ENCODE results near the gene GAL3ST1. TPM values are rescaled to one million over a fixed set of nuclear protein-coding genes. Genes with fewer than 3 reads are reported as not detected.

The GAL3ST1 gene
- total RNA-seq, 8 experiments from 2014 or later: 0.91 to 2.9 (median 1.7) TPM; not detected in 2

- ATAC-seq (replicated peaks in 6 of 8): peak in 1 of 8 experiments; percentile 29
- H3K4me3 ChIP-seq: no peak overlapping the region
- in situ Hi-C loops (cut with MboI; ENCODE audit: low pct_unique_long_range_greater_than_20kb in 2 of 9, low sequenced_read_pairs in 9 of 9, unreplicated experiment in 9 of 9): no loop called here
- H3K27ac ChIP-seq: no peak overlapping the region
- H3K4me1 ChIP-seq (replicated peaks in 1 of 2): no peaks in the 10 kb centered on the region
- 0 to 82% (median 65%) methylated on average over 1 to 8 of the region's 9 CpGs; no CpG with 5 or more reads in 2 of the 10 experiments for WGBS, 10 experiments
Measured at GRCh38 chr22:30537083-30537731, 37.3 kb downstream of the GAL3ST1 start.

DNA sequence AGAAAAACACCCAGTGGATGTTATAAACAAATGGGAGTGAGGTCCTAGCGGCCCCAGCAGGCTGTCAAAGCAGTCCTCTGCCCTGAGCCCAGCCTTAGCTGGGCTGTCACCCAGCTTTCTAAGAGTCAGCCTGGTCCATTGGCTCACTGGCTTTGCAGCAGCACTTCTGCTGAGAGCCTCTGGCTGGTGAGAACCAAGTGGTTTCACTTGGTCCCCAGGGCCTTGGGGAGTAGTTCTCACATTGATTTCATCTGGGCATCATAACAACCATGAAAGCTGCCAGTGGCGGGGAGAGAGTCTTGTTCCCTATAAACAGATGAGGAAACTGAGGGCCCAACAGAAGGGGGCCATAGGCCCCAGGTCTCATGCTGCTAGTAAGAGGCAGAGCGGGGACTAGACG, 39.3 kb downstream of the GAL3ST1 start:
- WGBS, 10 experiments: 0 to 100% (median 85%) methylated on average over 1 to 3 of the region's 4 CpGs; no CpG with 5 or more reads in 3 of the 10 experiments
- Histone ChIP-seq H3K27ac (no peak overlapping the region), H3K4me1 (replicated peaks in 1 of 2) (no peaks in the 10 kb centered on the region), H3K4me3 (no peak overlapping the region)
- ATAC-seq (replicated peaks in 6 of 8): no peak
- in situ Hi-C loops (cut with MboI; ENCODE audit: low pct_unique_long_range_greater_than_20kb in 2 of 9, low sequenced_read_pairs in 9 of 9, unreplicated experiment in 9 of 9): no loop called here

- WGBS, 10 experiments: 80 to 100% (median 88%) methylated on average over 1 to 3 of the region's 17 CpGs; no CpG with 5 or more reads in 5 of the 10 experiments
- ATAC-seq (replicated peaks in 6 of 8): no peak
- no peaks in the 10 kb centered on the region for H3K4me1 ChIP-seq (replicated peaks in 1 of 2)
- in situ Hi-C loops (cut with MboI; ENCODE audit: low pct_unique_long_range_greater_than_20kb in 2 of 9, low sequenced_read_pairs in 9 of 9, unreplicated experiment in 9 of 9): no loop called here
- H3K4me3 ChIP-seq: no peak overlapping the region
- H3K27ac ChIP-seq: no peak overlapping the region
Measured at GRCh38 chr22:30531651-30532608, 42.5 kb downstream of the GAL3ST1 start.

- no peak overlapping the region for H3K4me3 ChIP-seq
- no peaks in the 10 kb centered on the region for H3K4me1 ChIP-seq (replicated peaks in 1 of 2)
- WGBS, 10 experiments: 0 to 90% (median 73%) methylated on average over 1 to 4 of the region's 4 CpGs; no CpG with 5 or more reads in 2 of the 10 experiments
- H3K27ac ChIP-seq: no peak overlapping the region
- in situ Hi-C loops (cut with MboI; ENCODE audit: low pct_unique_long_range_greater_than_20kb in 2 of 9, low sequenced_read_pairs in 9 of 9, unreplicated experiment in 9 of 9): no loop called here
- ATAC-seq (replicated peaks in 6 of 8): no peak
Measured at GRCh38 chr22:30526656-30527055, 47.8 kb downstream of the GAL3ST1 start.

DNA sequence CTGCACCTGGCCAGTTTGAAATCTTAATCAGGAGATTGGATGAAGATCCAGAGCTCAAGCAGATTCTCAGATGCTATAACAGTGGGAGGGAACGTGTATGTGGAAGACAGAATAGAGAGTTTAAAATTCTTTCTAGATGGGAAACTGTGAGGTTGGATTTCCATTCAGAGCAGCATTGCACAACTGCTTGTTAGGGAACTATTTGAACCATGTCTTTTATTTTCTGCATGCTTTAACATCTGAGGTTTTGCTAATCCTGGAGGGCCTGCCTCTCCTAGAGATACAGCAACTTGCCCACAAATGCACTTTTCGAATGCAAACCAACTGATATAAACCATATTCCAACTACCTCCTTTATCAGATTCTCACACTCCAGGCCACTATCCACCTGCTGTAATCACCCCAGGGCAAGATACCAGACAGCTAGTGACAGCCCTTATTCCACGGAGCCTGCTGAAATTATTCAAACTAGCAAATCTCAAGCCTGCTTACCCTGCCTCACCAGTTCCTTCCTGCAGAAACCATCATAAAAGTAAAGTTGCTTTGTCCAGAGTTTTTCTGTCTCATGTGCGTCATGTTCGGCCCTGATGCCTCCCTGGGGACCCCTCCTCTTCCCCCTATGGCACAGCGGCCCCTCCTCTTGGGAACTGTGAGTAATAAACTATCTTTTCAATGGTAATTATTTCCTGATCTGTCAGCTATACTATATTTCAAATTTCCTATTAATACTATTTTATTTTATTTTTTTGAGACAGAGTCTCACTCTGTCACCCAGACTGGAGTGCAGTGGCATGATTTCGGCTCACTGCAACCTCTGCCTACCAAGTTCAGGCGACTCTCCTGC, 50.6 kb downstream of the GAL3ST1 start:
- ATAC-seq (replicated peaks in 6 of 8): no peak
- in situ Hi-C loops (cut with MboI; ENCODE audit: low pct_unique_long_range_greater_than_20kb in 2 of 9, low sequenced_read_pairs in 9 of 9, unreplicated experiment in 9 of 9): no loop called here
- WGBS, 10 experiments: 6 to 100% (median 62%) methylated on average over 1 to 6 of the region's 8 CpGs; no CpG with 5 or more reads in 1 of the 10 experiments
- Histone ChIP-seq H3K4me3 (no peak overlapping the region), H3K4me1 (replicated peaks in 1 of 2) (no peaks in the 10 kb centered on the region), H3K27ac (no peak overlapping the region)

DNA sequence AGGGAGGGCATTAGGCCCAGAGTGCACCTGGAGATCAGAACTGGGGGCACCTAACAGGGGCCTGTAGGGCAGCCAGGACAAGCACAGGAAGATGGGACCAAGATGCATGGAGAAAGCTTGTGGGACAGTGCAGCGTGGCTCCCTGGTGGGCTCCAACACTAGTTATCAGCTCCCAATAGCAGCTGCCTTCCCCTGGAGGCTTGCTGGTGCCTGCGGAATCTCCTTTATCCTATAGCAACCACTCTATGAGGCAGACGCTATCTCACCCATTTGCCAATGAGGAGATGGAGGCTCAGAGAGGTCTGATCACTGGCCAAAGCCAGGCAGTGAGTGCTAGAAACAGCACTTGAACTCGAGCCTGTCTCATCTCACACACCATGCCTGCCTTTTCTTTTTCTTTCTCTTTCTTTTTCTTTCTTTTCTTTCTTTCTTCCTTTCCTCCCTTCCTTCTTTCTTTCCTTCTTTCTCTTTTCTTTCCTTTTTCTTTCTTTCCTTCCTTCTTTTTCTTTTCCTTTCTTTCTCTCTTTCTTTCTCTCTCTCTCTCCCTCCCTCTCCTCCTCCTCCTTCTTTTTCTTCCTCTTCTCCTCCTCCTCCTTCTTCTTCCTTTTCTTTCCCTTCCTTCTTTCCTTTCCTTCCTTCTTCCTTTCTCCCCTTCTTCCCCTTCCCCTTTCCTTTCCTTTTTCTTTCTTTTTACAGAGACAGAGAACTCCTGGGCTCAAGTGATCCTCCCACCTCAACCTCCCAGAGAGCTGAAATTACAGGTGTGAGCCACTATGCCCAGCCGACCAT, 52.9 kb downstream of the GAL3ST1 start:
- ATAC-seq (replicated peaks in 6 of 8): no peak
- Histone ChIP-seq H3K27ac (no peak overlapping the region), H3K4me1 (replicated peaks in 1 of 2) (no peaks in the 10 kb centered on the region), H3K4me3 (no peak overlapping the region)
- in situ Hi-C loops (cut with MboI; ENCODE audit: low pct_unique_long_range_greater_than_20kb in 2 of 9, low sequenced_read_pairs in 9 of 9, unreplicated experiment in 9 of 9): no loop called here
- WGBS, 10 experiments: 20 to 80% (median 47%) methylated on average over 1 to 5 of the region's 5 CpGs

DNA sequence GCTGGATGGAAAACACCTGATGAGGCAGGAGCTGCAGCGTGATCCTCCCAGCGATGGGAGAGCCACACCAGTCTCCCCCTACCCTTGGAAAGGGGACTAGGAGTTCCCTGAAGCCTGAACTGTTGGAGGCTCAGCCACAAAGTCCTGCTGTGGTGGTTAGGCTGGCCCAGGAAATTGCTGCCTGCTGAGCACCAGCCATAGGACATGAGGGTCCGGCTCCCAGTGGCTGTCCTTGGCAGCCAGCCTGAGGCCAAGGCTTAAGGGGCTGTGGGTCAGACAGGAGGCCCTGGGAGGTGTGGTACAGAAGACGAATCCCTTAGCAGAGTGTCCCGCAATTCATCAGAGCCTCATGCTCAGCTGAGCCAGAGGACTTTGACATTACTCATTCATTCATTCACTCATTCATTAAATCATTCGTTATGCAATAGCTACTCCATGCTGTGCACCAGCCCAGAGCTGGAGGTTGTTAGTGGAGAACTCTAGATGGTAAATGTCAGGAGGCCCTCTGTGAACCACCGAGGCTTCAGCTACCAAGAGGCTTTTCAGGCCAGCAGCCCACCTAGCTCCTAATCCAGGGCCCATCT, 54.5 kb downstream of the GAL3ST1 start:
- 30 to 83% (median 77%) methylated on average over 1 to 3 of the region's 7 CpGs; no CpG with 5 or more reads in 5 of the 10 experiments for WGBS, 10 experiments
- no peak overlapping the region for H3K27ac ChIP-seq
- no peaks in the 10 kb centered on the region for H3K4me1 ChIP-seq (replicated peaks in 1 of 2)
- in situ Hi-C loops (cut with MboI; ENCODE audit: low pct_unique_long_range_greater_than_20kb in 2 of 9, low sequenced_read_pairs in 9 of 9, unreplicated experiment in 9 of 9): no loop called here
- no peak for ATAC-seq (replicated peaks in 6 of 8)
- H3K4me3 ChIP-seq: no peak overlapping the region

GRCh38 chr22:30516731-30517130, 57.7 kb downstream of the GAL3ST1 start:
- WGBS, 10 experiments: 10 to 81% (median 66%) methylated on average over 2 to 5 of the region's 5 CpGs; no CpG with 5 or more reads in 4 of the 10 experiments
- no peak overlapping the region for H3K27ac ChIP-seq
- H3K4me1 ChIP-seq (replicated peaks in 1 of 2): no peaks in the 10 kb centered on the region
- ATAC-seq (replicated peaks in 6 of 8): peak in 1 of 8 experiments; percentile 26
- no peak overlapping the region for H3K4me3 ChIP-seq
- in situ Hi-C loops (cut with MboI; ENCODE audit: low pct_unique_long_range_greater_than_20kb in 2 of 9, low sequenced_read_pairs in 9 of 9, unreplicated experiment in 9 of 9): no loop called here

- in situ Hi-C loops (cut with MboI; ENCODE audit: low pct_unique_long_range_greater_than_20kb in 2 of 9, low sequenced_read_pairs in 9 of 9, unreplicated experiment in 9 of 9): no loop called here
- WGBS, 10 experiments: 0 to 100% (median 88%) methylated on average over 1 to 4 of the region's 6 CpGs; no CpG with 5 or more reads in 4 of the 10 experiments
- H3K4me3 ChIP-seq: no peak overlapping the region
- no peak overlapping the region for H3K27ac ChIP-seq
- H3K4me1 ChIP-seq (replicated peaks in 1 of 2): no peaks in the 10 kb centered on the region
- ATAC-seq (replicated peaks in 6 of 8): no peak
Measured at GRCh38 chr22:30516273-30516672, 58.2 kb downstream of the GAL3ST1 start.

- Histone ChIP-seq H3K4me1 (replicated peaks in 1 of 2) (no peaks in the 10 kb centered on the region), H3K27ac (no peak overlapping the region), H3K4me3 (no peak overlapping the region)
- in situ Hi-C loops (cut with MboI; ENCODE audit: low pct_unique_long_range_greater_than_20kb in 2 of 9, low sequenced_read_pairs in 9 of 9, unreplicated experiment in 9 of 9): no loop called here
- 29 to 92% (median 47%) methylated on average over 1 to 4 of the region's 4 CpGs; no CpG with 5 or more reads in 7 of the 10 experiments for WGBS, 10 experiments
- ATAC-seq (replicated peaks in 6 of 8): no peak
Measured at GRCh38 chr22:30514252-30514651, 60.2 kb downstream of the GAL3ST1 start.

GRCh38 chr22:30513462-30513861, 61.0 kb downstream of the GAL3ST1 start:
- no peak overlapping the region for H3K4me3 ChIP-seq
- in situ Hi-C loops (cut with MboI; ENCODE audit: low pct_unique_long_range_greater_than_20kb in 2 of 9, low sequenced_read_pairs in 9 of 9, unreplicated experiment in 9 of 9): no loop called here
- no peak overlapping the region for H3K27ac ChIP-seq
- H3K4me1 ChIP-seq (replicated peaks in 1 of 2): no peaks in the 10 kb centered on the region
- 36 to 100% (median 82%) methylated on average over 1 to 5 of the region's 6 CpGs; no CpG with 5 or more reads in 3 of the 10 experiments for WGBS, 10 experiments
- ATAC-seq (replicated peaks in 6 of 8): no peak

DNA sequence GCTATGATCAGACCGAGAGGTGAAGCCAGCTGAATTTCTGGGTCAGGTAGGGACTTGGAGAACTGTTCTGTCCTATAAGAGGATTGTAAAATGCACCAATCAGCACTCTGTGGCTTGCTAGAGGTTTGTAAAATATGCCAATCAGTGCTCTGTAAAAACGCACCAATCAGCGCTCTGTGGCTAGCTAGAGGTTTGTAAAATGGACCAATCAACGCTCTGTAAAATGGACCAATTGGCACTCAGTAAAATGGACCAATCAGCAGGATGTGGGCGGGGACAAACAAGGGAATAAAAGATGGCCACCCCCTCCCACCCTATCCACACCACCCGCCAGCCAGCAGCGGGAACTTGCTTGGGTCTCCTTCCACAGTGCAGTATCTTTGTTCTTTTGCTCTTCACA, 62.6 kb downstream of the GAL3ST1 start:
- no peaks in the 10 kb centered on the region for H3K4me1 ChIP-seq (replicated peaks in 1 of 2)
- H3K27ac ChIP-seq: no peak overlapping the region
- no peak overlapping the region for H3K4me3 ChIP-seq
- WGBS, 10 experiments: 0 to 95% (median 76%) methylated on average over 1 to 5 of the region's 7 CpGs; no CpG with 5 or more reads in 2 of the 10 experiments
- ATAC-seq (replicated peaks in 6 of 8): no peak
- in situ Hi-C loops (cut with MboI; ENCODE audit: low pct_unique_long_range_greater_than_20kb in 2 of 9, low sequenced_read_pairs in 9 of 9, unreplicated experiment in 9 of 9): no loop called here

All from motor neuron (in vitro differentiated cells).